ENCODE data around the gene GPRIN2.
A peak's percentile ranks its signal among the peaks of the same experiment; 100 is the strongest.

The GPRIN2 gene

GRCh38 chr10:46551701-46552525 is 4.5 kb downstream of the GPRIN2 start:
- no peak for DNase-seq
- in situ Hi-C loops (cut with MboI; ENCODE audit: low pct_unique_long_range_greater_than_20kb, low sequenced_read_pairs) = no loop called here

DNA sequence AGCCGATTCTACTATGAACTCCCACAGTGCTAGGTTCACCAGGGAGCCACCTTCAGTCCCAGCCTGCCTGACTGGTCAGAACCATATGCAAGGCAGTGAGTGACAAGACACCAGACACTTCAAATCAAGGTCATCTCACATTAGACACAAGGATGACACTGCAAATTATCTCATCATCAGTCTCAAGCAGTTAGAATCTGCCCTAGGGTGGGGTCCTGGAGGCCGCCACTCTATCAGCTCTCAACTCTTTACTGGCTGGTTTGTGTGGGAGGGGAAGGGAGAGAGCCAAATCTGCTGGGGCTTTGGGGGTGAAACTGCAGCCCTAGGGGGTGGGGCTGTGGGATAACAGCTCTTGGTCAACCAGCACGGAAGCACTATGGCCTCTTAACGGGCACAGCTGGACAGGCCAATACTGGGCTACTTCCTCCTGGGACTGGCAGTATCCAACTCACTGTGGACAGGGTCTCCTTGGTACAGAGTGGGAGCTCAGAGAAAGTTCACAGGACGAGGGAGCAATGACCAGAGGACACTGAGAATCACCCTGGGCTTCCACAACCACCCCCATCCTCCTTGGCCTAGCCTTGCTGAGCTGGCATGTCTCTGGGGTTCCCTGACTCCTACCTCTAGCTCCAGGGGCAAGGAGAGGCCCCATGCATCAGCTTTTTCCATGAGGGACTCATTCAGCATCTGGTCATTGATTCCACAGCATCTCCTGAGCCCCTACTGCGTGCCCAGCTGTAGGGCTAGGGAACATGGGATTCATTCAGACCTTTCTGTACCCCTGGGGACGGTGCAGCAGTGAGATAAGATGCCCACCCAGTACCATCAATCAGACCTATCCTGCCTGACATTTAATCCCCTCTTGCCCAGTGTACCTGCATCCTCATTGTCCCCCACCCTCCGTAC is 5.4 kb downstream of the GPRIN2 start:
- in situ Hi-C loops (cut with MboI; ENCODE audit: low pct_unique_long_range_greater_than_20kb, low sequenced_read_pairs) = no loop called here

GRCh38 chr10:46550076-46550790 is 6.2 kb downstream of the GPRIN2 start:
- DNase-seq = no peak

More for the DNA sequence above, 5.4 kb downstream of the GPRIN2 start:
- no peak for DNase-seq

DNA sequence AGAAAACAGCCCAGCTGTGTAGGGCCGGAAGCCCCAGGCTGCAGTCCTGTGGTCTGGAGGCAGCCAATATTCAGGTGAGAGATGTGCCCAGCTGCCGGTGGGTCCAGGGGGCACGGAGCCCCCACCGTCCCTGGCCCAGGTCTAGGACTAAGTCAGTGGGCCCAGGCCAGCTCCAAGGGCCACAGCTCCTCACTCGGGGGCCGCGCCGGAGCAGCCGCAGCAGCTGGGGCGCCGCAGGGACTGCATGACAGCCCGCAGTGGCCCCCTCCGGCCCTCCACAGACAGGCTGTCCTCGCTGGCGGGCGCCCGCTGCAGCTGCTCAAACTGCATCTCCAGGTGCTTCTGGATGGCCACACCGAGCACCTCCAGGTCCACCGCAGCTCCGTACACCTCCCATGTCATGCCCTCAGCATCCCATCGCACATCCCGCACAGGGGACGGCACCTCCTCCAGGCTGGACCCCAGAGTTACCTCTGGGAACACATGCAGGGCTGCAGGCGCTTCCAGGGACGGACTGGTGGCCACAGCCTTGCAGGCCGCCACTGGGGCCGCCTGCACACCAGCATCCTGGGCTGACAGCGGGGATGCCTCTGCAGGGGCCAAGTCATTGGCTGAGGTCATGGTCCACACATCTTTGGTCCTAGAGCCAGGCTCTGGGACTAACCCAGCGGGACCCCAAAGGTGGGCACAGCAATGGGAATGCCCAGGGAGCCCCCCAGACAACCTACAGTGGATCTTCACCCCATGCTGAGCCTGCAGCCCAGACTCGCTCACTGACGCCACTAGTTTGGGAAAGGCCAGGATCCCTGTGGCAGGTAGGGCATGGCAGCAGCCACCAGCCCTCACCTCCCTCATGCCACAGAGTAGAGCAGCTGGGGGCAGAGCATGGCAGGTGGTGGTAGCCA is 7.0 kb downstream of the GPRIN2 start:
- in situ Hi-C loops (cut with MboI; ENCODE audit: low pct_unique_long_range_greater_than_20kb, low sequenced_read_pairs) = no loop called here

More at GRCh38 chr10:46550076-46550790, 6.2 kb downstream of the GPRIN2 start:
- in situ Hi-C loops (cut with MboI; ENCODE audit: low pct_unique_long_range_greater_than_20kb, low sequenced_read_pairs) = no loop called here

GRCh38 chr10:46548498-46549090 is 7.9 kb downstream of the GPRIN2 start:
- DNase-seq = no peak
- in situ Hi-C loops (cut with MboI; ENCODE audit: low pct_unique_long_range_greater_than_20kb, low sequenced_read_pairs) = no loop called here

More for the DNA sequence above, 7.0 kb downstream of the GPRIN2 start:
- no peak for DNase-seq

DNA sequence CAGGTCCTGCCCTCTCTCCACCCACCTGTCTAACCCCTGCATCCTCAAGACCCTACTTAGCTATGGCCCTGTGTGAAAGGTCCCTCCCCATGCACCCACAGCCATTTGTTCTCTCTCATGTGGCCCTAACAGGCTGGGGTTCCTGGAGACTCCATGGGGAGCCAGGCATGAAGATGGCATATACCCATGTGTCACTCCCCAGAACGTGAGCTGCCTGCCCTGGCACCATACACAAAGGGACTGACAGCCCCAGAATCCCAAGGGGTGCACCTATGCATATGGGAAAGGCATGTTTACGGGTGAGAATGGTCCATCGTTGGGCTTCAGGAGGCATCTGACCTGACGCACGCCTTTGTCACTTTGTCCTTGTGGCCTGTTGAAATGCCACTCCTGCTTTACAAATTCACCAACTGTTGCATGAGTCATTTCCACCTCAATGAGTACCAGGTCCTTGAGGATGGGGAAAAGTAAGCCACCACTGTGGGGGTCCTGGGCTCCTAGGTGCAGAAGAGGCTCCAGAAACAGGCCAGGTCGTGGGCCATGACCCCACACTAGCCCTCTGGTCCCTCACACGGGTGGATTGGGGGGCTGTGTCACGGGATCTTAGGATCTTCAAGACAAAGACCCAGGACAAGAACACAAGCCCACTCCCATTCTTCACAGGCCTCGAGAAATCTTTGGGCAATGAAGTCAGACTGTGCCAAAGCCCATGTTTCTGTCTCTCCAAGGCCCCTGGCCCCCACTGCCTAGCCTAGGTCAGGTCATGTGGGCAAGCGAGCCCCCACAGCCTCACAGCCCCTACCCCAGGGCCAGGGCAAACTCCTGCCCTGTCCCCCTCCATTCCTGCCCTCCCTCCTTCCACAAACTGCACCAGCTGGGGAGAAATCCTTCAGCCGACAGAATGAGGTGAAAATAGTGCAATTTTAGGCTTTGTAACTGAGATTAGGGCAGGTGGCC is 8.6 kb downstream of the GPRIN2 start:
- in situ Hi-C loops (cut with MboI; ENCODE audit: low pct_unique_long_range_greater_than_20kb, low sequenced_read_pairs) = no loop called here

GRCh38 chr10:46546591-46547540 is 9.6 kb downstream of the GPRIN2 start:
- no peak for DNase-seq
- in situ Hi-C loops (cut with MboI; ENCODE audit: low pct_unique_long_range_greater_than_20kb, low sequenced_read_pairs) = no loop called here

More for the DNA sequence above, 8.6 kb downstream of the GPRIN2 start:
- DNase-seq = no peak

DNA sequence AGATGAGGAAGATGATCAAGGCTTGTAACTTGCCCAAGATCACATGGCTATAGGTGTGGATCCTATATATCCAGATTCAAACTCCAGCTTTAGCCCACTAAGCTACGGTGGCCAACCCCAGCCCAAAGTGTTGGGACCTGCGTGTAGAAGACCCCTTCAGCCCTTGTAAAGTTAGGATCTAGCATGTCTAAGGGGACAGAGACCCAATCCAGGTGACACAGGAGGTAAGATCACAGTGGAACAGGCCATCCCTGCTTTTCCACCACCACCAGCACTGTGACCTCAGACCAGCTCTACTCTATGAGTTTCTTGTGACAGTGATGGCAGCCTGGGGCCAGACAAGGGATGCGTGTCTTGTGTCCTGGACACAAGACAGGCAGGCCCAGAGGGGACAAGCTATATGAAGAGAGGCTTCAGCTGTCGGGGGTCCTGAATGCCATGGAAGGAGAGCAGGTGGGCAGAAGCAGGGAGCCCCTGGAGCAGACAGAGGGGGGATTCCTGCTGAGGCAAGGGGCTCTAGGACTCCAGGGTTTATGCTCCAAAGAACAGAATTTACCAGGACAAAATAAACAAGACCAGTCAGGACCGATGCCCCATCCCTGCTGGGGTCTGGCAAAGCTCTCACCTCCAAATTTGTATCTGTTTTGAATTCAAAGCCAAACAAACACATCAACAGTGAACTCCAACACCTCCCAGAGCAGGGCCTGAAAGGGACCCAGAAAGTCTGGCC is 10.4 kb downstream of the GPRIN2 start:
- no peak for DNase-seq
- in situ Hi-C loops (cut with MboI; ENCODE audit: low pct_unique_long_range_greater_than_20kb, low sequenced_read_pairs) = no loop called here

DNA sequence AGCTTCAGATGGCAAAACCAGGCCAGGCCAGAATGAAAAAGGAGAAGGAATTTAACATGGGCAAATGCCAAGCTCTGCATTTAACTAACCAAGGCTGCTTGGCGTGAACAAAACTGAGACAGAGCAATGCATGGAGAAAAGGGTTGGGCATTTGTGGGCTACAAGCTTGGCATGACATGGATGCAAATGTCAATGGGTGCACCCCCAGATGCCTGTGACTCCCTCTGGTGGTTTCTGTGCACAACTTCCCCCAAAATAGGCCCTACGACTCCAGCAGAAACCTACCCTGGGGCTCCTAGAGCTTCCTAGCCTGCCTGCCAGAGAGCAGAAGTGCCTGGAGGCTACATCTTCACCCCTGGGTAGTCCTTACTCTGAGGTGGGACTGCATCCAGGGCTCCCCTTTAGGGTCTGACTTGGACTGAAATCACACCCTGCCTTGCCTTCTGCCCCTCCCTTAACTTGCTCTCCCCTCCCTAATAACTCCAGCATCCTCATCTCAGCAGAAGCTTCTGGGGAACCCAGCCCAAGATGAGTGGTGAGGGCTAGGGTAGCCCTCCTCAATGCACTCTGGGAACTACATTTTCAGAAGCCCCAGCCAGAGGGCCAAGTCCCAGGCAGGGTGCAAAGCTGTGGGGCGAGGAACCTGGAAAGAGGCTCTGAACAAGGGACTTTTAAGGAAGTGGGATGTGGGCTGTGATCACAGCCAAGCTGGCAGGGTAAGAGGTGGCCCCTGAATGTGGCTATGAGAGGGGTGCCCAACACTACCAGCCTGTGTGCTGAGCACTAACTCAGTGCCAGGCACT is 11.3 kb downstream of the GPRIN2 start:
- in situ Hi-C loops (cut with MboI; ENCODE audit: low pct_unique_long_range_greater_than_20kb, low sequenced_read_pairs) = no loop called here
- DNase-seq = peak; percentile 23

DNA sequence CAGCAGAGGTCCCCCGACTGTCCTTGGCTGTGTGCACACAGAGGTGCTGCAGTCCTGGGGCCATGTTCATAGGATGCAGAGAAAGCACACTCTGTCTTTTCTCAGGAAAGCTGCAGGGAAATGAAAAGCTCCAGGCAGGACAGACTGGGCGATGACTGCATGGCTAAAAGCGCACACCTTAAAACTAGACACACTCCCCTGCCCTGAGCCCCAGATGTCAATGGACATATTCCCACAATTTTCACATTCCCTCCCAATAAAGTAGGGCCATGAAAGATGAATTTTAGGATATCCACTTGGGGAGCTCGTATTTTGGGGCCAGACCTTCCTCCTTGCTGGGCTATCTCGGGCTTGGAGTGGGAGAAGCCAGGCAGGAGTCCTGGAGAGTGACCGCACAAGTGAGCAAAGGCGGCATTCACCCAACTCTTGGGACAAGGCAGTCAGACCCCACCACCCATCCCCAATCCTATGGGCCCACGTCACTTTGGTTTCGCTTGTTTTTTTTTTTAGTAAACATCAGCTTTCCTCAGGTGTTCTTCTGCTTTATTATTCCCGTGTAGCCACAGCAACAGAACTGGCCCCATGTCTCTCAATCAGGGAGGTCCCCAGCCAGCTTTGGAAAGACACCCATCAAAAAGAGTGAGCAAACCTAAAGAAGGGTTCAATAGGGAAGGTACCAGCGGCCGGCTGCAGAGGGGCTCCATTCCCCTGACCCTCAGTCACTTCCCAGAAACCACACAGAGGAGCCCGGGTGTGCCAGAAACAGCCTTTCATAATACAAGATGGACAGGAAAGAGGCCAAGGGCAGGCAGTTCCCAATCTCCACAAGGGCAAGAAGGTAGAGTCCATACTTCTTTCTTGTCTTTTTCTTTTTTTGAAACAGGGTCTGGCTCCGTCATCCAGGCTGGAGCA is 12.7 kb downstream of the GPRIN2 start:
- in situ Hi-C loops (cut with MboI; ENCODE audit: low pct_unique_long_range_greater_than_20kb, low sequenced_read_pairs) = no loop called here
- DNase-seq = no peak

GRCh38 chr10:46542567-46543465 is 13.6 kb downstream of the GPRIN2 start:
- DNase-seq = no peak
- in situ Hi-C loops (cut with MboI; ENCODE audit: low pct_unique_long_range_greater_than_20kb, low sequenced_read_pairs) = no loop called here

DNA sequence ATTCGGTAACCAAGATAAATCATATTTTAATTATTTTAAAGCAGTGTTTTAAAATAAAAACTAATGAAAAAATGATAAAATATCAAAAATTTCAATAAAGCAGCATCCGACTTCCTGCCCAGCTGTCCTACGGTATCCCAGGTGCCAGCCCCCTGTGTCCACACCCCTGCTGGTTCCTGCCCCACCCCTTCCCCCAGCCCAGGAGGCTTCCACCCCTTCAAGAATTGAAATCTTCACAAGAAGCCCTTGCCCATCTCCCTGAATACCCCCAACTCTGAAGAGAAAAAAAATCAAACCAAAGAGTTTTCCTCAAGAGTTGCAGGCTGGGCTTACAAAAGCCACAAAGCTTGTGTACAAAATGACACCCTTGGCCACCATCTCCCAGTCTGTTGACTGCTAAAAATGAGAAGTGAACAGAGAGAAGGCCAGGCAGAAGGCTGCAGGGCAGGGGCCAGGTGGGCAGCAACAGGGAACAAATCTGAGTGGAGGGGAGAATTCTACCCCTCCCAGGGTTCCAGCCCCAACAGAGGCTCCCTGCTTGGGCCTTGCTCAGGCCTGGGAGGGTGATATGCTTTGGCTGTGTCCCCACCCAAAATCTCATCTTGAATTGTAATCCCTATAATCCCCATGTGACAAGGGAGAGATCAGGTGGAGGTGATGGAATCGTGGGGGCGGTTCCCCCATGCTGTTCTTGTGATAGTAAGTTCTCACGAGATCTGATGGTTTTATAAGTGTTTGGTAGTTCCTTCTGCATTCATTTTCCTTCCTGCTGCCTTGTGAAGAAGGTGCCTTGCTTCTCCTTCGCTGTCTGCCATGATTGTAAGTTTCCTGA is 14.5 kb downstream of the GPRIN2 start:
- in situ Hi-C loops (cut with MboI; ENCODE audit: low pct_unique_long_range_greater_than_20kb, low sequenced_read_pairs) = no loop called here
- no peak for DNase-seq

Data from KBM-7 (cell line).